ENCODE measurements around the gene HACE1.
"Not testable (repeated sequence)": the region's sequence is repeated elsewhere in the genome, so short reads cannot be mapped to it uniquely, and the experiment has no call there.

HACE1 gene

DNA sequence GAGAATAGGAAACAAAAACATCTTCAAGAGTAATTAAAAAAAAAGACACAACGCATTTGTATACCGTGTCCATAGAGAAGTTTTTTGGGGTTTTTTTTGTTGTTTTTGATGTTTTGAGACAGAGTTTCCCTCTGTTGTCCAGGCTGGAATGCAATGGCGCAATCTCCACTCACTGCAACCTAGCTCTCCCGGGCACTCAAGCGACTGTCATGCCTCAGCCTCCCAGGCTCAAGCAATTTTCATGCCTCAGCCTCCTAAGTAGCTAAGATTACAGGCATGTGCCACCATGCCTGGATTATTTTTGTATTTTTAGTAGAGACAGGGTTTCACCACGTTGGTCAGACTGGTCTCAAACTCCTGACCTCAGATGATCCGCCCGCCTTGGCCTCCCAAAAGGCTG, 12.0 kb downstream of the HACE1 start:
- H3K9me3 Mint-ChIP-seq; ATAC-seq; H3K4me1 Mint-ChIP-seq; DNase-seq (ENCODE audit: low spot score in 2 of 2); H3K27ac Mint-ChIP-seq; H3K4me3 Mint-ChIP-seq: not testable (repeated sequence)
- peaks cover 68% of the 10 kb centered on the region for H3K36me3 Mint-ChIP-seq

GRCh38 chr6:104843229-104843628, 16.5 kb downstream of the HACE1 start:
- DNase-seq (ENCODE audit: low spot score in 2 of 2) (no peak), ATAC-seq (no peak)
- Mint-ChIP-seq H3K36me3 (peaks cover 46% of the 10 kb centered on the region), H3K9me3 (no peaks in the 10 kb centered on the region), H3K4me1 (no peaks in the 10 kb centered on the region), H3K27ac (no peak overlapping the region), H3K4me3 (no peak overlapping the region)

GRCh38 chr6:104837158-104837557, 22.6 kb downstream of the HACE1 start:
- DNase-seq (ENCODE audit: low spot score in 2 of 2) (no peak), ATAC-seq (no peak)
- Mint-ChIP-seq H3K36me3 (peaks cover 41% of the 10 kb centered on the region), H3K27ac (no peak overlapping the region), H3K9me3 (no peaks in the 10 kb centered on the region), H3K4me1 (no peaks in the 10 kb centered on the region), H3K4me3 (no peak overlapping the region)

- H3K27ac Mint-ChIP-seq; H3K4me3 Mint-ChIP-seq; H3K9me3 Mint-ChIP-seq; DNase-seq (ENCODE audit: low spot score in 2 of 2); H3K4me1 Mint-ChIP-seq; ATAC-seq: not testable (repeated sequence)
- peaks cover 47% of the 10 kb centered on the region for H3K36me3 Mint-ChIP-seq
These were observed 23.2 kb downstream of the HACE1 start for GRCh38 chr6:104836479-104837020.

- Mint-ChIP-seq H3K4me3 (no peak overlapping the region), H3K36me3 (peaks cover 53% of the 10 kb centered on the region), H3K27ac (no peak overlapping the region), H3K4me1 (no peaks in the 10 kb centered on the region), H3K9me3 (no peaks in the 10 kb centered on the region)
- ATAC-seq, result no peak
- DNase-seq (ENCODE audit: low spot score in 2 of 2), result no peak
These were observed 23.9 kb downstream of the HACE1 start for GRCh38 chr6:104835782-104836181.

DNA sequence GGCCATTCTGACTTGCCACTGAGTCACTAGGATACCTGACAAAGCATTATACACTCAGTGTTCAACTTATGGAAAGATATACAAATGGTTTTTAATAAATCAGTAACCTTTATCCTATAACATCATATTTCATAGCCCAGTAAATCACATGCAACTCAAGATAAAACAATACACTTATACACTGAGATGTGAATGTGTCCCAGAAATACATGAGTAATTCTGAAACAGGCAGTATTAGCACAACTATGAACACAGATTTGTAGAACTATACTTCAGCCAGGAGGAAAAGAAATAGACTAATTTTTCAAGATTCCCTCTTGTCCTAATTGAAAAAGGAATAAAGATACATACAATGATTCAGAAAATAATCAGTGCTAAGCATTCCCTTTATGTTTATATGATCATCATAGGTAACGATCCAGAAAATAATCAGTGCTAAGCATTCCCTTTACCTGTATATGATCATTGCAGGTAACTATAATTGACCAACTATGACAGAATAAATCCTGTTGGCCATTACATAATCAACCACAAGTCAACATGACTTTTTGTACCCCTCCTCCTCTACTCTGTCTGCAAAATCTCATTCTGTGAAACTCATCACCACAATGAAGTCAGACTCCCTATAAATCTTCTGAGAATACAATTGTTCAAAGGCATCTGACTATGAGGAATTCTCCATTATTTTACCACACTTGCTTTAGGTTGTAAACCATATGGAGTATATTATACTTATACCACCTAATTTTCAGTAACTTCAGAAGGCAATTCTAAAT, 30.3 kb downstream of the HACE1 start:
- Mint-ChIP-seq H3K9me3 (no peaks in the 10 kb centered on the region), H3K36me3 (peaks cover 31% of the 10 kb centered on the region), H3K27ac (no peak overlapping the region), H3K4me3 (no peak overlapping the region), H3K4me1 (peaks cover 6% of the 10 kb centered on the region)
- DNase-seq (ENCODE audit: low spot score in 2 of 2), result no peak
- ATAC-seq, result peak; percentile 63

DNA sequence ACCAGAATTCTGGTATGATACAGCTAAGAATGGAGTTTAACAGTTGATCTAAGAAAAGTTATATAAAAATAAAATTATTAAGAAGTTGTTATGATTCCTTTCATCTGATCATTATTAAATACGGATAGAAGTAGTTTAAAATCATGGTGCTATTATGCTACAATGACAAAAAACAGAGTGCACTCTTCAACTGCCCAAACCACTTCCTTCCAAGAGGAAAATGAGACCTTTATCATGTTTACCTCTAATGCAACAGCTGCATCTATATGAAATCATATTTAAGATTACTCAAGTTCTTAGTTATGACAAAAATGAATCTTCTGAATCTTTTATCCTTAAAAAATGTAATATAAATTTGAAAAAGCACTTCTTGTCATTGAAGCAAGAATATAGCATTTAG, 31.2 kb downstream of the HACE1 start:
- H3K4me3 Mint-ChIP-seq, result no peak overlapping the region
- H3K27ac Mint-ChIP-seq, result no peak overlapping the region
- peaks cover 27% of the 10 kb centered on the region for H3K36me3 Mint-ChIP-seq
- ATAC-seq (no peak), DNase-seq (ENCODE audit: low spot score in 2 of 2) (no peak)
- H3K4me1 Mint-ChIP-seq, result peaks cover 6% of the 10 kb centered on the region
- no peaks in the 10 kb centered on the region for H3K9me3 Mint-ChIP-seq

DNA sequence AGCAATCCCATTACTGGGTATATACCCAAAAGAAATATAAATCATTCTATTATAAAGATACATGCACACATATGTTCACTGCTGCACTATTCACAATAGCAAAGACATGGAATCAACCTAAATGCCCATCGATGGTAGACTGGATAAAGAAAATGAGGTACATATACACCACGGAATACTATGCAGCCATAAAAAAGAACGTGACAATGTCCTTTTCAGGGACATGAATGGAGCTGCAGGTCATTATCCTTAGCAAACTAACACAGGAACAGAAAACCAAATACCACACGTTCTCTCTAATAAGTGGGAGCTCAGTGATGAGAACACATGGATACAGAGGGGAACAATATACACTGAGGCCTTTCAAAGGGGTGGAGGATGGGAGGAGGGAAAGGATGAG, 38.9 kb downstream of the HACE1 start:
- peaks cover 22% of the 10 kb centered on the region for H3K36me3 Mint-ChIP-seq
- H3K9me3 Mint-ChIP-seq; ATAC-seq; H3K27ac Mint-ChIP-seq; H3K4me3 Mint-ChIP-seq; DNase-seq (ENCODE audit: low spot score in 2 of 2): not testable (repeated sequence)
- H3K4me1 Mint-ChIP-seq, result peaks cover 14% of the 10 kb centered on the region

DNA sequence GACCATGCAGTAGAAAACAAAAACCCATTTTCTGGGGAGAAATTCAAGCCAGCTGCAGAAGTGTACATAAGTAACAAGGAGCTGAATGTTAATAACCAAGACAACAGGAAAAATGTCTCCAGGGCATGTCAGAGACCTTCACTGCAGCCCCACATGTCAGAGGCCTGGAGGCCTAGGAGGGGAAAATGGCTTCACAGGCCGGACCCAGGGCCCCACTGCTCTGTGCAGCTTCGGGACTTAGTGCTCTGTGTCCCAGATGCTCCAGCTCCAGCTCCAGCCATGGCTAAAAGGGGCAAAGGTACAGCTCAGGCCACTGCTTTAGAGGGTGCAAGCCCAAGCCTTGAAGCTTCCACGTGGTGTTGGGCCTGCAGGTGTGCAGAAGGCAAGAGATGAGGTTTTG, 43.6 kb downstream of the HACE1 start:
- Mint-ChIP-seq H3K4me1 (peaks cover 36% of the 10 kb centered on the region), H3K4me3 (no peak overlapping the region), H3K36me3 (no peaks in the 10 kb centered on the region), H3K9me3 (peaks cover 5% of the 10 kb centered on the region), H3K27ac (no peak overlapping the region)
- no peak for ATAC-seq
- DNase-seq (ENCODE audit: low spot score in 2 of 2), result no peak

DNA sequence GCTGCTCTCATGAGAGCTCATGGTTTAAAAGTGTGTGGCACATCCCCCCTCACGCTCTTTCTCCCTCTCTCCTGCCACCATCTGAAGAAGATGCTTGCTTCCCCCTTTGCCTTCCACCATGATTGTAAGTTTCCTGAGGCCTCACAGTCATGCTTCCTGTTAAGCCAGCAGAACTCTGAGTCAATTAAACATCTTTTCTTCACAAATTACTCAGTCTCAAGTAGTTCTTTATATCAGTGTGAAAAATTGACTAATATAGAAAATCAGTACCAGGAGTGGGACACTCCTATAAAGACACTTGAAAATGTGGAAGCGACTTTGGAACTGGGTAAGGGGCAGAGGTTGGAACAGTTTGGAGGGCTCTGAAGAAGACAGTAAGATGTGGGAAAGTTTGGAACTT, 45.0 kb downstream of the HACE1 start:
- ATAC-seq (peak; percentile 60), DNase-seq (ENCODE audit: low spot score in 2 of 2) (no peak)
- no peak overlapping the region for H3K4me3 Mint-ChIP-seq
- no peak overlapping the region for H3K27ac Mint-ChIP-seq
- H3K4me1 Mint-ChIP-seq, result peaks cover 36% of the 10 kb centered on the region
- H3K9me3 Mint-ChIP-seq, result peaks cover 5% of the 10 kb centered on the region
- no peaks in the 10 kb centered on the region for H3K36me3 Mint-ChIP-seq

- H3K4me3 Mint-ChIP-seq, result no peak overlapping the region
- H3K4me1 Mint-ChIP-seq, result peaks cover 24% of the 10 kb centered on the region
- no peak overlapping the region for H3K27ac Mint-ChIP-seq
- H3K9me3 Mint-ChIP-seq, result peaks cover 5% of the 10 kb centered on the region
- DNase-seq (ENCODE audit: low spot score in 2 of 2), result no peak
- no peak for ATAC-seq
- no peaks in the 10 kb centered on the region for H3K36me3 Mint-ChIP-seq
These were observed 46.2 kb downstream of the HACE1 start for GRCh38 chr6:104813552-104813951.

DNA sequence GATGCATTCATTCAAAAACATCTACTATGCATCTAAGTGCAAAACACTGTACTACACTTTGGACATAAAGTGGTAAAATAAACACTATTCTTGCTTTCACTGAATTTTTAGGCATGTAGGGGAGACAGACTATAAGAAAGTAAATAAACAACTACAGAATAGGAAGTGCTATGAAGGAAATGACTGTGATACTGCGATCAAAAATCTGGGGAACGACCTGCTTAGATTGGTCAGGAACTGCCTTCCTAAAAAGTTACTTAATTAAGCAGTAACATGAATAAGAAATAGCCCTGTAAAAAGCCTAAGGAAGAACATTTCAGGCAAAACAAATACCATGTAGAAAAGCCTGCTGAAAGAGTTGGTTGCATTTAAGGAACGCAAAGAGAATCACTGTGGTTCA, 50.6 kb downstream of the HACE1 start:
- DNase-seq (ENCODE audit: low spot score in 2 of 2) (no peak), ATAC-seq (no peak)
- Mint-ChIP-seq H3K27ac (no peak overlapping the region), H3K4me1 (peaks cover 14% of the 10 kb centered on the region), H3K9me3 (no peaks in the 10 kb centered on the region), H3K36me3 (peaks cover 5% of the 10 kb centered on the region), H3K4me3 (no peak overlapping the region)

- not testable (repeated sequence) for H3K36me3 Mint-ChIP-seq; H3K4me3 Mint-ChIP-seq; ATAC-seq; DNase-seq (ENCODE audit: low spot score in 2 of 2); H3K27ac Mint-ChIP-seq; H3K9me3 Mint-ChIP-seq
- H3K4me1 Mint-ChIP-seq, result peaks cover 11% of the 10 kb centered on the region
These were observed 54.4 kb downstream of the HACE1 start for GRCh38 chr6:104805335-104805734.

GRCh38 chr6:104799134-104799657, 60.5 kb downstream of the HACE1 start:
- DNase-seq (ENCODE audit: low spot score in 2 of 2), result no peak
- H3K4me1 Mint-ChIP-seq, result peaks cover 11% of the 10 kb centered on the region

GRCh38 chr6:104796031-104796785, 63.5 kb downstream of the HACE1 start:
- Mint-ChIP-seq H3K4me1 (no peaks in the 10 kb centered on the region), H3K4me3 (no peak overlapping the region), H3K9me3 (no peaks in the 10 kb centered on the region), H3K27ac (no peak overlapping the region), H3K36me3 (peaks cover 23% of the 10 kb centered on the region)
- no peak for DNase-seq (ENCODE audit: low spot score in 2 of 2)
- ATAC-seq, result no peak

More at GRCh38 chr6:104799134-104799657, 60.5 kb downstream of the HACE1 start:
- peak; percentile 64 for ATAC-seq
- H3K4me3 Mint-ChIP-seq, result no peak overlapping the region
- peaks cover 14% of the 10 kb centered on the region for H3K36me3 Mint-ChIP-seq
- H3K27ac Mint-ChIP-seq, result no peak overlapping the region
- peaks cover 3% of the 10 kb centered on the region for H3K9me3 Mint-ChIP-seq

Data from stimulated activated effector memory CD8-positive, alpha-beta T cell treated with anti-CD3 and anti-CD28 coated beads, Interleukin-12 subunit alpha, Interleukin-12 subunit beta, amount 100 ng/mL, for 72 hours (primary cell).